ENCODE results near the gene GAST. TPM values are rescaled to one million over a fixed set of nuclear protein-coding genes. Genes with fewer than 3 reads are reported as not detected.

GAST gene
- total RNA-seq, 1 experiment from 2014 or later: not detected

GRCh38 chr17:41760878-41761277 lies 48.7 kb downstream of the GAST start:
- Histone ChIP-seq H2BK5ac (ENCODE audit: insufficient read length, low read length) (no peak overlapping the region), H2AK5ac (ENCODE audit: insufficient read length, low read length) (no peak overlapping the region), H4K91ac (ENCODE audit: insufficient read length, low read depth, low read length) (no peak overlapping the region), H3K23ac (ENCODE audit: insufficient read length, low read depth, low read length) (no peak overlapping the region), H3K27me3 (ENCODE audit: insufficient read depth, low read length) (no peaks in the 10 kb centered on the region), H3T11ph (ENCODE audit: low read length) (no peak overlapping the region), H3K4me1 (ENCODE audit: insufficient read depth, low read length) (no peaks in the 10 kb centered on the region), H3K27ac (ENCODE audit: insufficient read length, low read depth, low read length) (no peak overlapping the region), H3K4me2 (ENCODE audit: insufficient read depth, insufficient read length, low read length) (no peak overlapping the region), H3K56ac (ENCODE audit: insufficient read length, low read depth, low read length) (no peak overlapping the region), H3K18ac (ENCODE audit: insufficient read length, low read depth, low read length) (no peak overlapping the region), H4K5ac (ENCODE audit: insufficient read length, low read depth, low read length) (no peak overlapping the region), H3K79me2 (ENCODE audit: insufficient read depth, low read length) (no peaks in the 10 kb centered on the region), H3K9ac (ENCODE audit: extremely low read depth, insufficient read length, low read length) (no peak overlapping the region), H4K20me1 (ENCODE audit: control insufficient read depth, insufficient read depth, insufficient read length) (no peaks in the 10 kb centered on the region), H2AFZ (ENCODE audit: low read length) (no peak overlapping the region), H3K23me2 (ENCODE audit: insufficient read length, low read depth, low read length, poor library complexity, severe bottlenecking) (no peaks in the 10 kb centered on the region), H3K9me3 (ENCODE audit: control insufficient read depth, low read depth, low read length) (no peaks in the 10 kb centered on the region), H3K14ac (ENCODE audit: insufficient read depth, low read length) (no peak overlapping the region), H2BK15ac (ENCODE audit: low read depth, low read length) (no peak overlapping the region), H3K79me1 (ENCODE audit: insufficient read depth, low read depth, low read length, poor library complexity, severe bottlenecking) (no peaks in the 10 kb centered on the region), H3K4ac (ENCODE audit: low read depth, low read length) (no peak overlapping the region), H2BK120ac (ENCODE audit: low read depth, low read length, poor library complexity, severe bottlenecking) (no peak overlapping the region), H2BK20ac (ENCODE audit: low read depth, low read length, poor library complexity, severe bottlenecking) (no peak overlapping the region), H4K8ac (replicated peaks; ENCODE audit: insufficient read length, low read depth, low read length) (no peak overlapping the region), H2BK12ac (ENCODE audit: insufficient read length, low read depth, low read length) (no peak overlapping the region)
- no peak for TF ChIP-seq CTCF (conservative IDR thresholded peaks at IDR 0.05)
- WGBS (ENCODE audit: extremely low coverage, insufficient read length, low lambda C conversion rate): no CpG with 5 or more reads among the region's 6 CpGs
- DNase-seq: no peak
- Mint-ChIP-seq H3K9me3 (no peaks in the 10 kb centered on the region), H3K27me3 (ENCODE audit: low read depth) (no peaks in the 10 kb centered on the region), H3K27ac (peak overlapping the region in 2 of 3 experiments; percentile 59 to 82; a peak in 3 of 7 replicates), H3K4me3 (no peak overlapping the region), H3K36me3 (ENCODE audit: insufficient read depth in 1 of 3, low read depth in 3 of 3) (peaks cover 62 to 91% (median 84%) of the 10 kb centered on the region in 3 experiments), H3K4me1 (no peaks in the 10 kb centered on the region)
